Measurements from ENCODE around the gene PTCH2. TPM values are rescaled to one million over a fixed set of nuclear protein-coding genes. Genes with fewer than 3 reads are reported as not detected.
"Not testable (repeated sequence)": the region's sequence is repeated elsewhere in the genome, so short reads cannot be mapped to it uniquely, and the experiment has no call there.

Gene PTCH2
- total RNA-seq, 4 donors from 2014 or later = 0.66 to 2.6 (median 1.1) TPM

DNA sequence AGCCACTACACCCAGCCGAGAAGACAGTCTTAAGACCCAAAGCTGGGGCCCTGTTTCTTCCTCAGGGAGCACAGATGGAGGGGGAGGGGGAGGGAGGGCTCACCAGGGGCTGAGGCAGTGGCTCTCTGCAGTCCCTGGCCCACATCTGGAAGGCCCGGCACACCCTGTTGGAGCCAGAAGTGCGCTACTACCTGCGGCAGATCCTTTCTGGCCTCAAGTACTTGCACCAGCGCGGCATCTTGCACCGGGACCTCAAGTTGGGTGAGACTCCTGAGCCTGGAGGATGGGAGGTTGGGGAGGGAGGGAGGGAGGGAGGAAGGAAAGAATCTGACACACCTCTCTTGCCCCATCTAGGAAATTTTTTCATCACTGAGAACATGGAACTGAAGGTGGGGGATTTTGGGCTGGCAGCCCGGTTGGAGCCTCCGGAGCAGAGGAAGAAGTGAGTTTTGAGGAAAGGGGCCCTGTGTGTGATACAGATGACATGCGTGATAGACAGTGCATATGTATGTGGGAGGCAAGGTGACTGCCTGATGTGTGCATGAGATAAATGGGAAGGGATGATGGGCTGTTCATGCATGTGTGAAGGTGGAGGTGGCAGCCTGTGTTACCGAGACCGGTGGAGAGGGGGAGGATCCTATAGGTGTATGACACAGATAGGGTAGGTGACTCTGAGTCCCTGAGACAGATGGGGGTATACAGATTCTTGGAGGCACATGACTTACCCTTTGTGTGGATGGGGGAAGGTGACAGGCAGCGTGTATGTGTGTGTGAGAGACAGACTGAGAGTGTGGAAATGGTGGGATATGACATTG, 41.4 kb downstream of the PTCH2 start:
- Histone ChIP-seq H3K9me3 (no peaks in the 10 kb centered on the region), H3K4me1 (peaks cover 46 to 73% (median 61%) of the 10 kb centered on the region in 4 donors), H3K36me3 (peaks cover 9 to 47% (median 41%) of the 10 kb centered on the region in 4 donors), H3K27me3 (no peaks in the 10 kb centered on the region), H3K27ac (replicated peaks in 1 of 4) (peak overlapping the region; percentile 48 to 96 (median 80)), H3K4me3 (peak overlapping the region; percentile 81 to 95 (median 92))
- peak; percentile 91 for DNase-seq (ENCODE audit: extremely low spot score)
- intact Hi-C loops (cut with DNase I) = no loop called here
- WGBS = 38% methylated on average over 11 of the region's 13 CpGs
- TF ChIP-seq, protein P1, sequence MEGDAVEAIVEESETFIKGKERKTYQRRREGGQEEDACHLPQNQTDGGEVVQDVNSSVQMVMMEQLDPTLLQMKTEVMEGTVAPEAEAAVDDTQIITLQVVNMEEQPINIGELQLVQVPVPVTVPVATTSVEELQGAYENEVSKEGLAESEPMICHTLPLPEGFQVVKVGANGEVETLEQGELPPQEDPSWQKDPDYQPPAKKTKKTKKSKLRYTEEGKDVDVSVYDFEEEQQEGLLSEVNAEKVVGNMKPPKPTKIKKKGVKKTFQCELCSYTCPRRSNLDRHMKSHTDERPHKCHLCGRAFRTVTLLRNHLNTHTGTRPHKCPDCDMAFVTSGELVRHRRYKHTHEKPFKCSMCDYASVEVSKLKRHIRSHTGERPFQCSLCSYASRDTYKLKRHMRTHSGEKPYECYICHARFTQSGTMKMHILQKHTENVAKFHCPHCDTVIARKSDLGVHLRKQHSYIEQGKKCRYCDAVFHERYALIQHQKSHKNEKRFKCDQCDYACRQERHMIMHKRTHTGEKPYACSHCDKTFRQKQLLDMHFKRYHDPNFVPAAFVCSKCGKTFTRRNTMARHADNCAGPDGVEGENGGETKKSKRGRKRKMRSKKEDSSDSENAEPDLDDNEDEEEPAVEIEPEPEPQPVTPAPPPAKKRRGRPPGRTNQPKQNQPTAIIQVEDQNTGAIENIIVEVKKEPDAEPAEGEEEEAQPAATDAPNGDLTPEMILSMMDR (IDR thresholded peaks at IDR 0.05) = no peak
- no peak for TF ChIP-seq POLR2AphosphoS5 (IDR thresholded peaks at IDR 0.05)
- no peak for TF ChIP-seq EP300 (IDR thresholded peaks at IDR 0.05)
- no peak for TF ChIP-seq POLR2A (IDR thresholded peaks at IDR 0.05; ENCODE audit: low read depth)

DNA sequence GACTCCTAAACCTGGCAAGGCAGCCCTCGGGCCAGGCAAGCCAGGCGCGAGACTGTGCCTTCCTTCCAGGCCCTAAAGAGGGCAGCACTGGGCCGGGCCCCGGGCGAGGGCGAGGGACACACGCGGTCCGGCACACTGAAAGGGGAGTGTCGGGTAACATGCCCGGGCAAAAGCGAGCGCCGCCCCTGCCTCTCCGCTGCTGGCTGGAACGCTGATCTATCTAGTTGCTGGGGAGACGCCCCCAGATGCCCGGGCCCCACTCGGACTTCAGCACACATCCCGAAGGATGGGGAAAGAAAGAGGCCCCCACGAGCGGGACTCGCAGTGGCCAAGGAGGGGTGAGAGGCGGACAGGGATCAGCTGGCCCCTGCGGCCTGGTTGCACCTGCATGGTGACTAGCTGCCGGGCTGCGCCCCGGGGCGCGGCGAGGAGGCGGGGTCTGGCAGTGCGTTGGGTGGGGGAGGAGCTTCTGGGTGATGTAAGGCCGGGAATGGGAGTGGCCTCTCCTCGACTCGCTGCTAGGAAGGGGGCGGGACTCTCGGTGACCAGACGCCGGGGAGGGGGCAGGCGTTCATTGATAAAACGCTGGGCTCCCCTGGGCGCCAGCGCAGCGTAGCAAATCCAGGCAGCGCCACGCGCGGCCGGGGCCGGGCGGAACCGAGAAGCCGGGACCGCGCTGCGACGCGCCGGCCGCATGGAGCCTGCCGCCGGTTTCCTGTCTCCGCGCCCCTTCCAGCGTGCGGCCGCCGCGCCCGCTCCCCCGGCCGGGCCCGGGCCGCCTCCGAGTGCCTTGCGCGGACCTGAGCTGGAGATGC, 43.1 kb downstream of the PTCH2 start, which contains the start of gene PLK3:
Gene PLK3, plus strand, starts transcription at position 608 of the 815 bp plus-strand sequence. Its CDS starts 87 bp downstream, at position 695.
- TF ChIP-seq POLR2AphosphoS5 (IDR thresholded peaks at IDR 0.05) = peak; percentile 85 to 97
- TF ChIP-seq EP300 (IDR thresholded peaks at IDR 0.05) = no peak
- peak; percentile 55 for TF ChIP-seq POLR2A (IDR thresholded peaks at IDR 0.05; ENCODE audit: low read depth)
- TF ChIP-seq, protein P1 (IDR thresholded peaks at IDR 0.05) = peak; percentile 83 to 95 (median 91)
- H3K36me3 ChIP-seq = peaks cover 0 to 30% (median 26%) of the 10 kb centered on the region in 4 donors
- peak; percentile 99 for DNase-seq (ENCODE audit: extremely low spot score)
- WGBS = 1% methylated on average over 51 of the region's 79 CpGs
- intact Hi-C loops (cut with DNase I) = loop anchor here (5.0 kb wide), 1 partner anchor 37 kb away; no protein-coding TSS in a partner anchor
- no peaks in the 10 kb centered on the region for H3K9me3 ChIP-seq
- H3K4me3 ChIP-seq = peak within 1 kb of the TSS; percentile 81 to 95 (median 92)
- H3K27me3 ChIP-seq = no peaks in the 10 kb centered on the region
- H3K4me1 ChIP-seq = peaks cover 29 to 56% (median 44%) of the 10 kb centered on the region in 4 donors
- H3K27ac ChIP-seq (replicated peaks in 1 of 4) = peak within 1 kb of the TSS; percentile 92 to 97 (median 94)

DNA sequence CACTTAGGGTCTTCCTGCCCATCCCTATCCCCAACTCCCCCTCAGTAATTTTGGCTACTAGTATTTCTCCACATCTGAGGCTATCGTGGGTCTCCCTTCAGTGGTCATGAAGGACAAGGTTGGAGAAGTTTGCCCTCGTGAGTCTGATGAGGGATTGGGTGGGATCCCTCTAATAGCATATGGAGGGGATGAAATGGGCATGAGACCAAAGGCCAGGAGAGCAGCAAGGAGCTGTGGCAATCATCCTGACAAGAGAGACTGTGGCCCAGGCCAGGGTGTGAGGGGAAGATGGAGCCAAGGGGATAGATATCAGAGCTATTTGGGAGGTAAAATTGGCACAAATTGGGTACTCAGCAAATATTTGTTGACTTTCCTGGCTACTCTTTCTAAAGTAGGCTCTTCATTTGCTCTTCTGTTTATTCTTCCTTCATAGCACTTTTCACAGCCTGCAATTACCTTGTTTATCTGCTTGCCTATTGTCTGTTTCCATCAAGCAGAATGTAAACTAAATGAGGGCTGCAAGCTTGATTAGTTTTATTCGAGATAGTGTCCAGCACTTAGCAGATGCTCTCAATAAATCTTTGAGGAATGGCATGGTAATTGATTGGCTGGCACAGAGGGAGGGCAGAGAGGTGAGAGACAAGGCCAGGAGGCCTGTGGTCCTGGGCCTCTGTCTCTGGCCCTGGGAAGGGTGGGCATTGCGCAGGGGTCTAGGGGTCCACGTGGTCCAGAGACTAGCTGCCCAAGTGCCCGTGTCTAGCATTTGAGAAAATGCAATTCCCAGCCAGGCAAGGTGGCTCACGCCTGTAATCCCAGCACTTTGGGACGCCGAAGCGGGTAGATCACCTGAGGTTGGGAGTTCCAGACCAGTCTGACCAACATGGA, 44.3 kb downstream of the PTCH2 start:
- Histone ChIP-seq H3K4me1 (peaks cover 29 to 43% (median 38%) of the 10 kb centered on the region in 4 donors), H3K9me3 (no peaks in the 10 kb centered on the region), H3K4me3 (no peak overlapping the region), H3K27ac (replicated peaks in 1 of 4) (peak overlapping the region; percentile 92 to 97 (median 94)), H3K36me3 (peaks cover 0 to 18% (median 15%) of the 10 kb centered on the region in 4 donors), H3K27me3 (no peaks in the 10 kb centered on the region)
- 86% methylated on average over 10 of the region's 10 CpGs for WGBS
- no peak for DNase-seq (ENCODE audit: extremely low spot score)
- TF ChIP-seq, protein P1 (IDR thresholded peaks at IDR 0.05) = no peak
- TF ChIP-seq POLR2AphosphoS5 (IDR thresholded peaks at IDR 0.05) (no peak), POLR2A (IDR thresholded peaks at IDR 0.05; ENCODE audit: low read depth) (no peak), EP300 (IDR thresholded peaks at IDR 0.05) (no peak)
- intact Hi-C loops (cut with DNase I) = loop anchor here (5.0 kb wide), 1 partner anchor 39 kb away; no protein-coding TSS in a partner anchor

DNA sequence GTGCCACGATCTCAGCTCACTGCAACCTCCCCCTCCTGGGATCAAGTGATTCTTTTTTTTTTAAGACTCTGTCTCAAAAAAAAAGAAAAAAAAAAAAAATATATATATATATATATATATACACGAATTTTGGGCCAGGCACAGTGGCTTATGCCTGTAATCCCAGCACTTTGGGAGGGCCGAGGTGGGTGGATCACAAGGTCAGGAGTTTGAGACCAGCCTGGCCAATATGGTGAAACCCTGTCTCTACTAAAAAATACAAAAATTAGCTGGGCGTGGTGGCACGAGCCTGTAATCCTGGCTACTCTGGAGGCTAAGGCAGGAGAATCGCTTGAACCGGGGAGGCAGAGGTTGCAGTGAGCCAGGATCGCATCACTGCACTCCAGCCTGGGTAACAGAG, 45.2 kb downstream of the PTCH2 start:
- not testable (repeated sequence) for H3K36me3 ChIP-seq; H3K9me3 ChIP-seq; DNase-seq (ENCODE audit: extremely low spot score); H3K27me3 ChIP-seq; H3K4me3 ChIP-seq
- Histone ChIP-seq H3K27ac (replicated peaks in 1 of 4) (peak overlapping the region in 1 of 4 donors; percentile 96), H3K4me1 (peaks cover 20 to 36% (median 33%) of the 10 kb centered on the region in 4 donors)
- WGBS = 87% methylated on average over 8 of the region's 8 CpGs
- intact Hi-C loops (cut with DNase I) = loop anchor here (5.0 kb wide), 1 partner anchor 39 kb away; no protein-coding TSS in a partner anchor

All from esophagus muscularis mucosa (tissue), 4 donors.